ENCODE measurements around the gene SORCS1. TPM values are rescaled to one million over a fixed set of nuclear protein-coding genes. Genes with fewer than 3 reads are reported as not detected.

SORCS1 gene
- total and polyA plus RNA-seq, 4 donors = 0.04 to 3.5 (median 0.05) TPM

DNA sequence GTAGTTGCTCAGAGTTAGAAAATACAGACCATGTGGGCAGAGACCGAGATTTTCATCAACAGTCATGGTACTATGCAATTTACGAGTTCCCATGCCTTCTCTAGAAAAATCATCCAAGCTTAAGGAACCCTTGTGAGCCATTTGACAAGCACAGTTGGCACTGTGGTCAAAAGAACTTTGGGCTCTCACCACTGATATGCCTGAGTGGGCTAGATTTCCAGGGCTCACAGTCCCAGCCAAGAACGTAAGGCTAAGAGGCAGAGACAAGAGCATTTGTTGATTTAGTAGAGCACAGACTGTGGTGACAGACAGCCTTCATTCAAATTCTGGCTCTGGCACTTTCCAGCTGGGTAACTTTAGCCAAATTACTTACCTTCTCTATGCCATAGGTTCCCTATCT lies 407.0 kb downstream of the SORCS1 start:
- ATAC-seq (ENCODE audit: insufficient read depth, low FRiP score) = no peak
- Histone ChIP-seq H3K4me1 (ENCODE audit: control insufficient read depth in 5 of 5, insufficient read depth in 5 of 5, low read length in 5 of 5) (no peaks in the 10 kb centered on the region), H3K36me3 (ENCODE audit: control insufficient read depth in 4 of 4, insufficient read depth in 4 of 4, low read length in 4 of 4) (no peaks in the 10 kb centered on the region), H3K4me3 (no peak overlapping the region), H3K9ac (ENCODE audit: insufficient read depth in 1 of 2, low read length in 2 of 2) (no peak overlapping the region), H3K27me3 (ENCODE audit: control insufficient read depth in 3 of 3, insufficient read depth in 3 of 3, low read length in 2 of 3) (no peaks in the 10 kb centered on the region), H3K27ac (ENCODE audit: low read depth in 1 of 2, low read length in 1 of 2) (no peak overlapping the region), H3K9me3 (ENCODE audit: control insufficient read depth in 4 of 4, insufficient read depth in 3 of 4, low read length in 3 of 4) (no peaks in the 10 kb centered on the region)
- TF ChIP-seq, protein P1, sequence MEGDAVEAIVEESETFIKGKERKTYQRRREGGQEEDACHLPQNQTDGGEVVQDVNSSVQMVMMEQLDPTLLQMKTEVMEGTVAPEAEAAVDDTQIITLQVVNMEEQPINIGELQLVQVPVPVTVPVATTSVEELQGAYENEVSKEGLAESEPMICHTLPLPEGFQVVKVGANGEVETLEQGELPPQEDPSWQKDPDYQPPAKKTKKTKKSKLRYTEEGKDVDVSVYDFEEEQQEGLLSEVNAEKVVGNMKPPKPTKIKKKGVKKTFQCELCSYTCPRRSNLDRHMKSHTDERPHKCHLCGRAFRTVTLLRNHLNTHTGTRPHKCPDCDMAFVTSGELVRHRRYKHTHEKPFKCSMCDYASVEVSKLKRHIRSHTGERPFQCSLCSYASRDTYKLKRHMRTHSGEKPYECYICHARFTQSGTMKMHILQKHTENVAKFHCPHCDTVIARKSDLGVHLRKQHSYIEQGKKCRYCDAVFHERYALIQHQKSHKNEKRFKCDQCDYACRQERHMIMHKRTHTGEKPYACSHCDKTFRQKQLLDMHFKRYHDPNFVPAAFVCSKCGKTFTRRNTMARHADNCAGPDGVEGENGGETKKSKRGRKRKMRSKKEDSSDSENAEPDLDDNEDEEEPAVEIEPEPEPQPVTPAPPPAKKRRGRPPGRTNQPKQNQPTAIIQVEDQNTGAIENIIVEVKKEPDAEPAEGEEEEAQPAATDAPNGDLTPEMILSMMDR (IDR thresholded peaks at IDR 0.05; ENCODE audit: control extremely low read depth, extremely low read depth) = no peak
- 62 to 79% methylated on average over 3 of the region's 3 CpGs for WGBS, 2 donors
- no peak for DNase-seq

DNA sequence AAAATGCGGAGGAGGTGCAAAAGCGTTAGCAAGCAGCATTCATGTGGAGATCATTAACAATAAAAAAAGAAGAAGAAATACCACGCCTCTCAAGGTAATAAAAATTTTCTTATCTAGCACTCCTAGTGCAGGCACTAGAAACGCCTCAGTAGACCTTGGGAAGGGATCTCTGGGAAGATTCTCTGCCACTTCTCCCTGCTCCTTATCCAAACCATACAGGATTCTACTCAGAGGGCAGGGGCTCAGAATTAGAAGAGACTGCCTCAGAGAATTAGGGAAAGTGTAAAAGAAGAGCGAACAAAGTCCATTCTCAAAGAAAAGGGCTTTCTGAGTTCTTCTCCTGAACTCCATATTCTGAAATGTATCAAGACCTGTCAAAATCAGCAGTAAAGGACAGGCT lies 413.4 kb downstream of the SORCS1 start:
- Histone ChIP-seq H3K9ac (ENCODE audit: insufficient read depth in 1 of 2, low read length in 2 of 2) (no peak overlapping the region), H3K4me1 (ENCODE audit: control insufficient read depth in 5 of 5, insufficient read depth in 5 of 5, low read length in 5 of 5) (no peaks in the 10 kb centered on the region), H3K9me3 (ENCODE audit: control insufficient read depth in 4 of 4, insufficient read depth in 3 of 4, low read length in 3 of 4) (no peaks in the 10 kb centered on the region), H3K4me3 (no peak overlapping the region), H3K36me3 (ENCODE audit: control insufficient read depth in 4 of 4, insufficient read depth in 4 of 4, low read length in 4 of 4) (no peaks in the 10 kb centered on the region), H3K27me3 (ENCODE audit: control insufficient read depth in 3 of 3, insufficient read depth in 3 of 3, low read length in 2 of 3) (no peaks in the 10 kb centered on the region), H3K27ac (ENCODE audit: low read depth in 1 of 2, low read length in 1 of 2) (no peak overlapping the region)
- DNase-seq = no peak
- WGBS, 2 donors = 81 to 88% methylated on average over 4 to 5 of the region's 5 CpGs
- no peak for ATAC-seq (ENCODE audit: insufficient read depth, low FRiP score)
- TF ChIP-seq, protein P1 (IDR thresholded peaks at IDR 0.05; ENCODE audit: control extremely low read depth, extremely low read depth) = no peak

DNA sequence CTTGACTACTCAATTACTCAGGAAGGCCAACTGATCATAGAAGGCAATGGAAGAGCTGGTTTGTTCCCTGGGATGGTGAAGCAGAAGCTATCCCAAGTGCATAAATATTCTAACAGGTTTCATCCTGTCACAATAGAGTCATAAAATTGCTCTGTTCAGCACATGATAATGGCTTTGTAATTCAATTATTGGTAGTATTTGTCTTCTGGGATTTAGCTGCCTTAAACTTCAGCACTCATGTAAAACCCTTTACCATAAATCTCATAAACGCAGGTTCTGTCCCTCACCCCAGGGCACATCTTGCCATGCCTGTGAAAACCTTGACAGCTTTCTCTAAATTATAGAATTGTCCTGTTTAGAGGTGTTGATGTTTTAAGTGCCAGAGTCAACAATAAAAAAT lies 417.6 kb downstream of the SORCS1 start:
- Histone ChIP-seq H3K9me3 (ENCODE audit: control insufficient read depth in 4 of 4, insufficient read depth in 3 of 4, low read length in 3 of 4) (no peaks in the 10 kb centered on the region), H3K27me3 (ENCODE audit: control insufficient read depth in 3 of 3, insufficient read depth in 3 of 3, low read length in 2 of 3) (no peaks in the 10 kb centered on the region), H3K4me1 (ENCODE audit: control insufficient read depth in 5 of 5, insufficient read depth in 5 of 5, low read length in 5 of 5) (no peaks in the 10 kb centered on the region), H3K36me3 (ENCODE audit: control insufficient read depth in 4 of 4, insufficient read depth in 4 of 4, low read length in 4 of 4) (no peaks in the 10 kb centered on the region), H3K27ac (ENCODE audit: low read depth in 1 of 2, low read length in 1 of 2) (no peak overlapping the region), H3K4me3 (no peak overlapping the region), H3K9ac (ENCODE audit: insufficient read depth in 1 of 2, low read length in 2 of 2) (no peak overlapping the region)
- no peak for ATAC-seq (ENCODE audit: insufficient read depth, low FRiP score)
- no peak for DNase-seq
- TF ChIP-seq, protein P1 (IDR thresholded peaks at IDR 0.05; ENCODE audit: control extremely low read depth, extremely low read depth) = no peak
- 86 to 97% methylated on average over 1 of the region's 1 CpG for WGBS, 2 donors

DNA sequence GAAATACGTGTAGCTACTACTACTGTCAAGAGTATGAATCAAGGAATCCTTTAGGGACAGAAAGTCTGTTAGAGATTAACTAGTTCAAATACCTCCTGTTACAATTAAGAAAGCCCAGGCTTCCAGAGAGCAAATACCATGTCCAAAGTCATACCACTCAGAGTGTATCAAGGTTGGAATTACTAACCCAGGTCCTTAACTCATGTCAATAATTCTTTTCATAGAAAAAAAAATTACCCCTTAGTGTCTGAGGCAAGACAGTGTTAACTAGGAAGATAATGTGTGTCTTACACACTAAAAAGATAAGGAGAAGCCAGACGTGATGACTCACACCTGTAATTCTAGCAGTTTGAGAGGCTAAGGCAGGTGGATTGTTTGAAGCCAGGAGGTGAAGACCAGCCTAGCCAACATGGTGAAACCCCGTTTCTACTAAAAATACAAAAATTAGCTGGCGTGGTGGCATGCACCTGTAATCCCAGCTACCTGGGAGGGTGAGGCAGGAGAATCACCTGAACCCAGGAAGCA lies 423.4 kb downstream of the SORCS1 start:
- H3K9me3 ChIP-seq (ENCODE audit: control insufficient read depth in 4 of 4, insufficient read depth in 3 of 4, low read length in 3 of 4) = no peaks in the 10 kb centered on the region
- H3K27ac ChIP-seq (ENCODE audit: low read depth in 1 of 2, low read length in 1 of 2) = no peak overlapping the region
- 62 to 81% methylated on average over 4 of the region's 4 CpGs for WGBS, 2 donors
- H3K4me3 ChIP-seq = no peak overlapping the region
- H3K36me3 ChIP-seq (ENCODE audit: control insufficient read depth in 4 of 4, insufficient read depth in 4 of 4, low read length in 4 of 4) = no peaks in the 10 kb centered on the region
- DNase-seq (no peak), ATAC-seq (ENCODE audit: insufficient read depth, low FRiP score) (no peak)
- H3K9ac ChIP-seq (ENCODE audit: insufficient read depth in 1 of 2, low read length in 2 of 2) = no peak overlapping the region
- no peaks in the 10 kb centered on the region for H3K27me3 ChIP-seq (ENCODE audit: control insufficient read depth in 3 of 3, insufficient read depth in 3 of 3, low read length in 2 of 3)
- no peaks in the 10 kb centered on the region for H3K4me1 ChIP-seq (ENCODE audit: control insufficient read depth in 5 of 5, insufficient read depth in 5 of 5, low read length in 5 of 5)
- TF ChIP-seq, protein P1 (IDR thresholded peaks at IDR 0.05; ENCODE audit: control extremely low read depth, extremely low read depth) = no peak

Measured in lung (tissue), 12 donors.